Choroid plexus epithelial cell (primary cell): ENCODE measurements around the gene CRACR2A.

Source experiments
- DNase-seq: peaks from one replicate; pipeline ENCODE4 v3.0.0-alpha.2; 2010; ENCODE audit warnings: low read depth
- H3K4me3 ChIP-seq: 2 replicates; pipeline ENCODE4 v1.5.1; 2011; ENCODE audit warnings: low read depth, mild to moderate bottlenecking, control low read depth, low read length, moderate library complexity
- TF ChIP-seq, protein P1 (sequence below): conservative IDR thresholded peaks from 2 replicates; pipeline ENCODE4 v1.5.1; 2011; ENCODE audit warnings: low read depth, mild to moderate bottlenecking, control low read depth, inconsistent platforms, low read length, moderate library complexity

The CRACR2A gene, protein sequence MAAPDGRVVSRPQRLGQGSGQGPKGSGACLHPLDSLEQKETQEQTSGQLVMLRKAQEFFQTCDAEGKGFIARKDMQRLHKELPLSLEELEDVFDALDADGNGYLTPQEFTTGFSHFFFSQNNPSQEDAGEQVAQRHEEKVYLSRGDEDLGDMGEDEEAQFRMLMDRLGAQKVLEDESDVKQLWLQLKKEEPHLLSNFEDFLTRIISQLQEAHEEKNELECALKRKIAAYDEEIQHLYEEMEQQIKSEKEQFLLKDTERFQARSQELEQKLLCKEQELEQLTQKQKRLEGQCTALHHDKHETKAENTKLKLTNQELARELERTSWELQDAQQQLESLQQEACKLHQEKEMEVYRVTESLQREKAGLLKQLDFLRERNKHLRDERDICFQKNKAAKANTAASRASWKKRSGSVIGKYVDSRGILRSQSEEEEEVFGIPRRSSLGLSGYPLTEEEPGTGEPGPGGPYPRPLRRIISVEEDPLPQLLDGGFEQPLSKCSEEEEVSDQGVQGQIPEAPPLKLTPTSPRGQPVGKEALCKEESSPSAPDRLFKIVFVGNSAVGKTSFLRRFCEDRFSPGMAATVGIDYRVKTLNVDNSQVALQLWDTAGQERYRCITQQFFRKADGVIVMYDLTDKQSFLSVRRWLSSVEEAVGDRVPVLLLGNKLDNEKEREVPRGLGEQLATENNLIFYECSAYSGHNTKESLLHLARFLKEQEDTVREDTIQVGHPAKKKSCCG

DNA sequence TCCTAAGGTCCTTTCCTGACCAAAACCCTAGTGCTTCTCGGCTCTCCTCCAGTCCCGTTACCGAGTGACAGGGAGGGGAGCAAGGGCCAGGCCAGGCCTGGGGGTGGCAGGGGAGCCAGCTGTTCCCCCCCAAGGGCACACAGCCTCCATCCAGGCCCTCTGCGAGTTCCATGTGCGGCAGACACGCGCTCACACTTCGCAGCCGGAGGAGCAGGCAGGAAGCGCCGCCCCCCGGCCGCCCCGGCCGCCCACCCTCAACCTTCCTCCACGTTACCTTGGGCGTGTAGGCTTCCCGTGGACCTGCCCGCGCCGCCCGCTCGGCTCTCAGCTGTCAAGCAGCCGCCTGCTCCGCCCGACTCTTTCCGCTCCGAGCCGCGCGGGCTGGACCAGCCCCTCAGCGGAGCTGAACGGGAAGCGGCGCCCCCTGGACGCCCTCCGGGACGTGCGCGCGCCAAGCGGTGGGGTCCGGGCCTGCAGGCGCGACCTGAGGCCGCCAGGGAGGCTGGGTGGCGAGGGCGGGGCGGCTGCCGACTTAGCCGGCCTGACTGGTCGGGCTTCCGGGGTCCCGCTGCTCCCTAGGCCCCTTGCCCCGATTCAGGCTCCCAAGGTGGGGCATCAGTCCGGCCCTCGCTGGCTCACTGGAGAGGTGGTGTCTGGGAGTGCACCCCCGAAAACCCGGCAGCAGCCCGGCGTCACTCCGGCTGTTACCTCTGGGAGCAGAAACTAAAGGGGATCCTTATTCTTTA, at the start of gene CRACR2A:
CRACR2A (minus strand) TSS at position 369 of the 746 bp plus-strand sequence. CDS start 56,110 bp downstream, outside the sequence.
- H3K4me3 ChIP-seq = peak within 1 kb of the TSS; percentile 66
- peak; percentile 79 for DNase-seq
- TF ChIP-seq, protein P1, sequence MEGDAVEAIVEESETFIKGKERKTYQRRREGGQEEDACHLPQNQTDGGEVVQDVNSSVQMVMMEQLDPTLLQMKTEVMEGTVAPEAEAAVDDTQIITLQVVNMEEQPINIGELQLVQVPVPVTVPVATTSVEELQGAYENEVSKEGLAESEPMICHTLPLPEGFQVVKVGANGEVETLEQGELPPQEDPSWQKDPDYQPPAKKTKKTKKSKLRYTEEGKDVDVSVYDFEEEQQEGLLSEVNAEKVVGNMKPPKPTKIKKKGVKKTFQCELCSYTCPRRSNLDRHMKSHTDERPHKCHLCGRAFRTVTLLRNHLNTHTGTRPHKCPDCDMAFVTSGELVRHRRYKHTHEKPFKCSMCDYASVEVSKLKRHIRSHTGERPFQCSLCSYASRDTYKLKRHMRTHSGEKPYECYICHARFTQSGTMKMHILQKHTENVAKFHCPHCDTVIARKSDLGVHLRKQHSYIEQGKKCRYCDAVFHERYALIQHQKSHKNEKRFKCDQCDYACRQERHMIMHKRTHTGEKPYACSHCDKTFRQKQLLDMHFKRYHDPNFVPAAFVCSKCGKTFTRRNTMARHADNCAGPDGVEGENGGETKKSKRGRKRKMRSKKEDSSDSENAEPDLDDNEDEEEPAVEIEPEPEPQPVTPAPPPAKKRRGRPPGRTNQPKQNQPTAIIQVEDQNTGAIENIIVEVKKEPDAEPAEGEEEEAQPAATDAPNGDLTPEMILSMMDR = peak; percentile 48

DNA sequence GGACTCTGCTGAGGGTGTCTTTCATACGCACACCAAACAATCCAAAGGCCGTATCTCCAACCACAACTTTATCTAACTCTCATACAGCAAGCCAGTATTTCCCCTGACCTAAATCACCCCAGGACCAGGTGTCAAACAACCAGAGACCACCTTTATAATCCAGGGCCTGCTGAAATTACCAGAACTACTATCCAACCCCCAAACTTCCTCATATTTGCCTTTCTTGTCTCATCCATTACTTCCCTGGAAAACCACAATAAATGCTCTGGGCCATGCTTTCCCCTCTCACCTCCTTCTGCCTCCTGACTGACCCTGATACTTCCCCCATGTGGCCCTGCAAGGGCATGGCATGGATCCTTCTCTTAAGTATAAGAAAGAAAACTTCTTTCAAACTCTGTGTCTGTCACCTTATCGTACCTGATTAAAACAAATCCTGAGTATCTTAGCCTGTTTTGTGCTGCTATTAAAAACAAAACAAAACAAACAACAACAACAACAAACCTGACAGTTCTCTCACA, 44.7 kb upstream of the CRACR2A start:
- no peak for DNase-seq
- H3K4me3 ChIP-seq = no peak overlapping the region
- TF ChIP-seq, protein P1 = peak; percentile 24

DNA sequence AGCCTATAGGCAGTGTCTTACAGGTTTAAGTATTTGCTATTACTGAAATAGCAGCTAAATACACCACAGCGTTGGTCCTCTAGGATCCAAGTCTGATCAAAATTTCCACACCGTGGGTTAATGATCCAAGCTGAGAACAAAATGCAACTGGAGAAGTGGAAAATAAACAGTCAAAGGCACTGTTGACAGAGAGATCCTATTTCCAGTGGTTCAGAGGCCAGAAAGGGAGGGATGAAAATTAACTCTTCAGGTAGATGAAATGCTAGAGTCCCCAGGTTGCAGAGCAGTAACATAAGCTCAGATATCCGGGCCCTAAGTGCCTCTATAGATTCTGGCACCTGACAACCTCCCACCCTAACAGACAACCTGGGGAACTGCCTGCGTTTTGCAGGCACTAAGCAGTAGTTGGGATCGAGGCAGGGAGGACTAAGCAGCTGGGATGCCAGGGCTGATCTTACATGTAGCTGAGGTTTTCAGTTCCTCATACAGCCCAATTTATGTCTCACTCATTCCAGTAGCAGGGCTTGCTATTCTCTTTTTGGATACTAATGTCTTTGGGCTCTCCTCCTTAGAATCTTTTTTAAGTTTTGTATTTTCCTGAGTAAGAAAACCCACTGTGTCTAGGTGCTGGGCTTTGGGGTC, 42.7 kb upstream of the CRACR2A start:
- no peak overlapping the region for H3K4me3 ChIP-seq
- TF ChIP-seq, protein P1 = no peak
- no peak for DNase-seq

DNA sequence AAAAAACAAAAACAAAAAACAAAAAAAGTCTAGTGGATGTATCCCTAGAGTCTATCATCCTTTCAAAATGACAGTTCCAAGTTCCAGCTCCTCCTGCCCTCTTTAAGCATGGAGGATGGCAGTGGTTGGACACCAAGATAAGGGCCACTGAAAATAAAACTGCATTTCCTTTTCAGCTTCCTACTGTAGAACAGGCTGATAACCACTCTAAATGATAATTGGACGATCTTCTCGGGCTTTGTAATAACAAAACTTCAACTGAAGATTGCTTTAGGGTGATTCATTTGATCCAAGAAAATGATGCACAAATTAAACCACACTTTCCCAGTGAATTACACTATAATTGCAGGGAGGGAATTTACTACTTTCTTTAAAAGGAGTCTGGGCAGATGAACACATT, 42.2 kb upstream of the CRACR2A start:
- TF ChIP-seq, protein P1 = no peak
- no peak overlapping the region for H3K4me3 ChIP-seq
- no peak for DNase-seq

DNA sequence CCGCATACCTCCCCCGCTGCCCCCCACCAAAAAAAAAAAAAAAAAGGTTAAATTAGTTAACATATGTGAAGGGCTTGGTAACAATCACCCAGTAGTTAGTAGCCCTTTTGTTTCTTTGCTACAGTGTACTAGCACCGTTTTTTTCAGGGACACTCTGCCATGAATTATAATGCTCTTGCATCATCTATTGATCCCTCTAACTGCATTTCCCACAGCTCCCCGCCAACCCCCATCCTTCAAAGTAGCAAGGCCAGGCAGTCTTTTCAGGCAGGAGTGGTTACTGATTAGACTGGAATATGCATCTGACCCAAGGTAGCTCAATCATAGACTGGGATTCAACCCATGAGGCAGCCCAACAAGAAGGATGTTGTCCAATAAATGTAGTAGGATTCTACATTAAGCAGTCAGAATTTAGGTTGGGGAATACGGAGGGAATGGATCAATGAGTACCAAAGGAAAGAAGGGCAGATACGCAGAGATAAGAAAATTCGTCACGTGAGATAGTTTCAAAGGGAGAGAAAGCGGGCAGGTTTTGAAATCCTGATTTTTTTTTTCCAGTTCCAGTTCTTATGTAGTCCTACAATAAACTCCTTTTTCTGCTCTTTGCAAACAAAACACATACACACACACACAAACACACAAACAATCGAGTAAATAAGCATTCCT, 39.8 kb upstream of the CRACR2A start:
- TF ChIP-seq, protein P1 = no peak
- DNase-seq = no peak
- no peak overlapping the region for H3K4me3 ChIP-seq

DNA sequence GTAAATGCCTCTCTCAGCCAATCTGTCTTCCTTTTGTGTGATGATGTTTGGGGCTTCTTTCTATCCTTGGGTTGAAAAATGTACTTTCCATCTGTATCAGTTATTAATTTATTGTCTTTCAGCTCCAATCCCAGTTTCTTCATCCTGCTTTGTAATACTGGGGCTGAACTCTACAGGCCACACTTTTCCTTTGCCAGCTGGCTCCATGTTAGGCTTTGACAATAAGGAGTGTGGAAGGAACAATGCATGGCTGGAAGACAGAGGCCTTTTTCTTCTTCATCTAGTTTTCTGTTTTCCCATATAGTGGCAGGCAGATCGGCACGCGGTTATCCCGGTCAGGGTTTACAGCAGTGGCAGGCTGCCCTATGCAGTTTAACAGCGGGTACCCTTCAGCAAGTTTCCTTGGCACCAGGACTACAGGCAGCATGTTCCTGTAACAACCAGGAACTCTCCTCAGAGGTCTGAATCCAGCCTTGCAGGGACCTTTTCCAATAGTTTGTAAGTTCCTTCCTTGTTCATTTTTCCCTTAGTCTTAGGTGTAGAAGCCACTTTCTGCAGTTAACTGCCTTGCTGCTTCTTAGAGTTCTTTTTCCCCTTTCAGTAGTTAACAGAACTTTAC, 38.5 kb upstream of the CRACR2A start:
- TF ChIP-seq, protein P1 = no peak
- no peak overlapping the region for H3K4me3 ChIP-seq
- DNase-seq = no peak
